A549 (cell line): ENCODE data around the gene IRF5. TPM values are rescaled to one million over a fixed set of nuclear protein-coding genes. Genes with fewer than 3 reads are reported as not detected.

Experiments
- ATAC-seq, 2 experiments: fragments of 200-7000 bp in 1 of 2; fragments of >200 bp in 1 of 2; cut with Nextera tagmentation in 1 of 2; cut with Tn5 transposase in 1 of 2; 3 replicates each; pipeline versions ENCODE4 v1.8.0 to v1.9.1; 2018 to 2020; ENCODE audit warnings: mild to moderate bottlenecking in 1 of 2, moderate library complexity in 1 of 2
- CTCF ChIA-PET: fragments of 300-600 bp; sonication (Branson Sonifier 250); formaldehyde crosslinking; extraction: SDS; loops from one replicate; lab custom pipeline; 2021; ENCODE audit warnings: antibody characterized with exemption, inconsistent platforms; lab: Yijun Ruan, JAX
- POLR2A ChIA-PET: fragments of 350-600 bp; formaldehyde crosslinking; extraction: SDS; loops from one replicate; lab custom pipeline; 2021; ENCODE audit warnings: antibody characterized with exemption, inconsistent platforms; lab: Yijun Ruan, JAX
- DNase-seq, 2 experiments: peaks; one replicate each; pipeline versions ENCODE4 v3.0.0 to v3.0.0-alpha.2; 2011 to 2016; ENCODE audit warnings: low read depth in 1 of 2, low spot score in 1 of 2
- FAIRE-seq: peaks from 2 replicates; lab custom pipeline; 2011; peaks lifted over from hg19 to GRCh38; lab: Jason Lieb, UNC
- H3K27ac ChIP-seq, 2 experiments: fragments of >200 bp; sonication (Bioruptor Twin); formaldehyde crosslinking; 3 replicates each; pipeline ENCODE4 v1.5.1; 2016 to 2017
- H3K4me1 ChIP-seq: fragments of >200 bp; sonication (Bioruptor Twin); formaldehyde crosslinking; 3 replicates; pipeline ENCODE4 v1.6.1; 2016
- H3K4me2 ChIP-seq: fragments of >200 bp; sonication (Bioruptor Twin); formaldehyde crosslinking; 3 replicates; pipeline ENCODE4 v1.6.1; 2016
- H3K4me3 ChIP-seq: fragments of >200 bp; sonication (Bioruptor Twin); formaldehyde crosslinking; 3 replicates; pipeline ENCODE4 v1.5.1; 2016
- H3K9me3 ChIP-seq: fragments of >200 bp; sonication (Bioruptor Twin); formaldehyde crosslinking; 3 replicates; pipeline ENCODE4 v1.6.1; 2016
- CBX2 ChIP-seq: fragments of 200-600 bp; sonication (generic); IDR thresholded peaks from 2 replicates; pipeline ENCODE4 v1.6.1; 2016; ENCODE audit warnings: low read depth, mild to moderate bottlenecking, borderline replicate concordance
- CBX8 ChIP-seq: fragments of 200-600 bp; sonication (generic); IDR thresholded peaks from 2 replicates; pipeline ENCODE4 v1.6.1; 2016
- CEBPB ChIP-seq, 2 experiments: fragments of >200 bp in 1 of 2; sonication (Bioruptor Twin) in 1 of 2; formaldehyde crosslinking in 1 of 2; IDR thresholded peaks; 2 replicates each; pipeline ENCODE4 v1.6.1; 2012 to 2016
- CHD2 ChIP-seq: fragments of 150-350 bp; IDR thresholded peaks from 2 replicates; pipeline ENCODE4 v1.6.1; 2014; ENCODE audit warnings: low read length; ENCODE audit not compliant: partially characterized antibody
- ELK1 ChIP-seq: fragments of 150-350 bp; IDR thresholded peaks from 2 replicates; pipeline ENCODE4 v1.6.1; 2014; ENCODE audit warnings: low read depth, mild to moderate bottlenecking, low read length
- EP300 ChIP-seq, 2 experiments: fragments of >200 bp; sonication (Bioruptor Twin); formaldehyde crosslinking; IDR thresholded peaks; 2 replicates in 1 of 2; 3 replicates in 1 of 2; pipeline ENCODE4 v1.6.1; 2016 to 2017
- FOSL2 ChIP-seq, 2 experiments: fragments of 450-650 bp in 1 of 2; fragments of >200 bp in 1 of 2; sonication (Bioruptor Twin) in 1 of 2; formaldehyde crosslinking; IDR thresholded peaks; 2 replicates each; pipeline versions ENCODE4 v1.5.0 to v1.6.1; 2016 to 2020; ENCODE audit warnings: mild to moderate bottlenecking in 1 of 2, moderate library complexity in 1 of 2
- HDAC2 ChIP-seq: fragments of 200-600 bp; sonication (generic); IDR thresholded peaks from 2 replicates; pipeline ENCODE4 v1.6.1; 2016
- HEYL ChIP-seq: fragments of 250-450 bp; sonication (Bioruptor Pico); IDR thresholded peaks from 2 replicates; pipeline ENCODE4 v1.8.0; 2021; ENCODE audit warnings: mild to moderate bottlenecking, moderate library complexity
- HOXA7 ChIP-seq: fragments of 250-450 bp; sonication (Bioruptor Pico); IDR thresholded peaks from 2 replicates; pipeline ENCODE4 v1.5.0; 2020; ENCODE audit warnings: mild to moderate bottlenecking, moderate library complexity
- HOXB13 ChIP-seq: fragments of 250-450 bp; sonication (Bioruptor Pico); IDR thresholded peaks from 2 replicates; pipeline ENCODE4 v1.5.0; 2020; ENCODE audit warnings: low read depth, mild to moderate bottlenecking, moderate library complexity
- JUN ChIP-seq, 2 experiments: fragments of >200 bp; sonication (Bioruptor Twin); formaldehyde crosslinking; IDR thresholded peaks; 2 replicates in 1 of 2; 3 replicates in 1 of 2; pipeline ENCODE4 v1.6.1; 2016 to 2017
- NPAS2 ChIP-seq: fragments of 250-450 bp; sonication (Bioruptor Pico); IDR thresholded peaks from 2 replicates; pipeline ENCODE4 v1.8.0; 2022; ENCODE audit warnings: mild to moderate bottlenecking, moderate library complexity, borderline replicate concordance
- RAD21 ChIP-seq, 2 experiments: fragments of >200 bp in 1 of 2; sonication (Bioruptor Twin) in 1 of 2; formaldehyde crosslinking in 1 of 2; IDR thresholded peaks in 1 of 2; conservative IDR thresholded peaks in 1 of 2; 2 replicates in 1 of 2; 3 replicates in 1 of 2; pipeline ENCODE4 v1.6.1; 2012 to 2018; ENCODE audit warnings: inconsistent platforms in 1 of 2
- RCOR1 ChIP-seq: fragments of 150-350 bp; IDR thresholded peaks from 2 replicates; pipeline ENCODE4 v1.6.1; 2014; ENCODE audit warnings: antibody characterized with exemption, low read length, low read depth
- RFX5 ChIP-seq: fragments of 450-650 bp; IDR thresholded peaks from 2 replicates; pipeline ENCODE4 v1.7.1; 2014; ENCODE audit warnings: antibody characterized with exemption, mild to moderate bottlenecking, moderate library complexity
- RNF2 ChIP-seq: fragments of 200-600 bp; sonication (generic); IDR thresholded peaks from 2 replicates; pipeline ENCODE4 v1.6.1; 2016; ENCODE audit warnings: low read depth, mild to moderate bottlenecking, antibody characterized with exemption, moderate library complexity, borderline replicate concordance
- SREBF2 ChIP-seq: fragments of 450-650 bp; IDR thresholded peaks from 2 replicates; pipeline ENCODE4 v1.6.1; 2014; ENCODE audit warnings: mild to moderate bottlenecking, moderate library complexity
- ZFP36 ChIP-seq: fragments of 450-650 bp; IDR thresholded peaks from 2 replicates; pipeline ENCODE4 v1.6.1; 2014; ENCODE audit warnings: borderline replicate concordance; ENCODE audit not compliant: partially characterized antibody
- ZNF302 ChIP-seq: fragments of 250-450 bp; sonication (Bioruptor Pico); IDR thresholded peaks from 2 replicates; pipeline ENCODE4 v1.9.0; 2021; ENCODE audit warnings: inconsistent platforms, mild to moderate bottlenecking, moderate library complexity
- ZSCAN20 ChIP-seq: fragments of 250-450 bp; sonication (Bioruptor Pico); IDR thresholded peaks from 2 replicates; pipeline ENCODE4 v1.8.0; 2022; ENCODE audit warnings: mild to moderate bottlenecking, moderate library complexity
- WGBS: methylation state at CpG from one replicate; pipeline ENCODE4 v1.1.6; 2017; ENCODE audit errors: missing lambda C conversion rate; 5-methylcytosine and 5-hydroxymethylcytosine counted together
- polyA plus RNA-seq, 4 experiments: library from polyadenylated mRNA; depleted of rRNA in 3 of 4; stranded (reverse); fragments of >200 nt; fragmentation: RNase III in 1 of 4; extraction: RNeasy Plus Mini Kit Qiagen cat#74134 plus additional on column Dnase treatment in 1 of 4; gene quantifications; 2 replicates in 3 of 4; 3 replicates in 1 of 4; pipeline ENCODE4 v1.2.3, GENCODE V29; 2011 to 2017
- TF ChIP-seq, protein P1 (sequence below): IDR thresholded peaks from 2 replicates; pipeline ENCODE4 v1.6.1; 2012

The IRF5 gene
- polyA plus RNA-seq, 2 of the 4 experiments (the other 2 are of a cell fraction): 5.5 to 8.7 TPM

DNA sequence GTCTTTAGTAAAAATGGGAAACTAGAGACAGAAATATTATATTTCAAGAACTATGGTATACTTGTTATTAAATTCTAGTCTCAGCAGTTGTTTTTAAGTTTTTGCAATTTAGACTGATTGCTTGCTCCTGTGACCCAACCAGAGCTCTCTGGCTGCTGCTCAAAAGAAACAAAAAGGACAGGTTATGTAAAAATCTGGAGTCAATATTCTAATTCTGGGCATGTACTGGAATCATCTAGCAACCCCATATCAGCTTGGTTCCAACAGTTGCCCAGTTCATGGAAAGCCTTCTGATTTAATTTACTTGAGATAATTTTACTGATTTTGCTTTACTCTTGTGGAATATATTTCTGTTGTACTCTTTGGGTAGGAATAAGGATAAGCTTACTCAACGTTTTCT is 37.5 kb upstream of the IRF5 start:
- no peak overlapping the region for H3K4me2 ChIP-seq
- WGBS: 2% methylated on average over 1 of the region's 1 CpG
- POLR2A ChIA-PET: interaction anchor here (0.6 kb wide), 1 partner anchor 157 kb away, joined by 3 read pairs; no protein-coding TSS in a partner anchor
- H3K4me3 ChIP-seq: no peak overlapping the region
- no peak for ATAC-seq
- FAIRE-seq: no peak
- H3K27ac ChIP-seq: no peak overlapping the region
- CTCF ChIA-PET: interaction anchor here (1.0 to 3.5 kb wide), 6 partner anchors 14 to 264 kb away, joined by 3 to 15 read pairs (median 4); no protein-coding TSS in a partner anchor
- no peaks in the 10 kb centered on the region for H3K9me3 ChIP-seq
- H3K4me1 ChIP-seq: peaks cover 20% of the 10 kb centered on the region; the same call in 2 of the 3 replicates
- TF ChIP-seq NPAS2 (no peak), FOSL2 (IDR thresholded peaks at IDR 0.05) (no peak), FOSL2 (CRISPR knock-in tag; IDR thresholded peaks at IDR 0.05) (no peak), HOXA7 (CRISPR knock-in tag) (no peak), RAD21 (conservative IDR thresholded peaks at IDR 0.05 in 1 of 2, IDR thresholded peaks at IDR 0.05 in 1 of 2) (no peak), CBX8 (no peak), ZNF302 (no peak), HEYL (CRISPR knock-in tag) (no peak), RCOR1 (no peak), SREBF2 (no peak), ZSCAN20 (CRISPR knock-in tag) (no peak), ELK1 (no peak), CBX2 (no peak), JUN (IDR thresholded peaks at IDR 0.05) (no peak), EP300 (IDR thresholded peaks at IDR 0.05) (no peak), HDAC2 (no peak), CEBPB (IDR thresholded peaks at IDR 0.05) (no peak), ZFP36 (no peak)
- TF ChIP-seq, protein P1, sequence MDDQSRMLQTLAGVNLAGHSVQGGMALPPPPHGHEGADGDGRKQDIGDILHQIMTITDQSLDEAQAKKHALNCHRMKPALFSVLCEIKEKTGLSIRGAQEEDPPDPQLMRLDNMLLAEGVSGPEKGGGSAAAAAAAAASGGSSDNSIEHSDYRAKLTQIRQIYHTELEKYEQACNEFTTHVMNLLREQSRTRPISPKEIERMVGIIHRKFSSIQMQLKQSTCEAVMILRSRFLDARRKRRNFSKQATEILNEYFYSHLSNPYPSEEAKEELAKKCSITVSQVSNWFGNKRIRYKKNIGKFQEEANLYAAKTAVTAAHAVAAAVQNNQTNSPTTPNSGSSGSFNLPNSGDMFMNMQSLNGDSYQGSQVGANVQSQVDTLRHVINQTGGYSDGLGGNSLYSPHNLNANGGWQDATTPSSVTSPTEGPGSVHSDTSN: no peak
- no peak for DNase-seq

GRCh38 chr7:128902761-128903585 is 34.8 kb upstream of the IRF5 start:
- FAIRE-seq: no peak

More at GRCh38 chr7:128902761-128903585, 34.8 kb upstream of the IRF5 start:
- Histone ChIP-seq H3K4me3 (no peak overlapping the region), H3K9me3 (no peaks in the 10 kb centered on the region), H3K4me2 (peak overlapping the region; percentile 38; the same call in 2 of the 3 replicates), H3K27ac (no peak overlapping the region), H3K4me1 (peaks cover 16% of the 10 kb centered on the region; the same call in 2 of the 3 replicates)
- ATAC-seq (peak in 1 of 2 experiments; percentile 12; a peak in 1 of 6 replicates), DNase-seq (no peak)
- CTCF ChIA-PET: interaction anchor here (0.8 to 3.5 kb wide), 10 partner anchors 10 to 515 kb away, joined by 3 to 28 read pairs (median 3); no protein-coding TSS in a partner anchor
- TF ChIP-seq CHD2: no peak
- no peak for TF ChIP-seq RFX5
- no peak for TF ChIP-seq HOXB13 (CRISPR knock-in tag)
- no peak for TF ChIP-seq RNF2
- 55% methylated on average over 12 of the region's 12 CpGs for WGBS
- POLR2A ChIA-PET: interaction anchor here (0.6 kb wide), 1 partner anchor 17 kb away, joined by 9 read pairs; no protein-coding TSS in a partner anchor
